Suprapubic skin (tissue), 3 donors: Measurements from ENCODE around the gene HHAT.

Source experiments
- CTCF ChIP-seq, 2 donors: fragments of 200-600 bp in 1 of 2; fragments of 450-650 bp in 1 of 2; sonication (generic) in 1 of 2; IDR thresholded peaks; one replicate each; pipeline ENCODE4 v1.5.1; 2016 to 2019; ENCODE audit warnings: antibody characterized with exemption in 2 of 2, mild to moderate bottlenecking in 1 of 2, moderate library complexity in 1 of 2
- POLR2A ChIP-seq, 2 donors: fragments of 450-650 bp; IDR thresholded peaks; one replicate each; pipeline ENCODE4 v1.6.1; 2017; ENCODE audit warnings: antibody characterized with exemption in 2 of 2, mild to moderate bottlenecking in 2 of 2, moderate library complexity in 2 of 2

DNA sequence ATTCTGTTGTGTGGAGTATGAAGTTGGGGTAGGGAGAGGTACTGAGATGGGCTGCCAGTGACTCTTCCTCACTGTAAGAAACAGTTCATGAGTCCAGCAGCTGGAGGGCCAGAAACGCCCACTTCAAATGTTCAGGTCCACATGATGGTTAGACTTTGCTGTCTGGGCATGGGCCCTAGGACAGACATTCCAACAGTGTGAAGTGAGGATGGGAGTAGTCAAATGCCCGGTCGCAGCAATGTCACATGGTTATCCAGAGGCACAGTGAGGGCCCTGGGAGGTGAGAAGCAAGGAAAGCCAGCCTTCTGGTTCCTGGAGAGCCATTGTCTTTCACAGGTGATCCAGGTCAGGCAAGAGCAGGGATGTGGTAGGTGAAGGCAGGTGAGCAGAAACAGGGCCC lies 304.4 kb downstream of the HHAT start:
- TF ChIP-seq POLR2A (IDR thresholded peaks at IDR 0.05) (no peak), CTCF (IDR thresholded peaks at IDR 0.05) (no peak)
